Activated CD8-positive, alpha-beta T cell treated with anti-CD3 and anti-CD28 coated beads for 36 hours (primary cell): Measurements from ENCODE around the gene TP53RK. TPM values are rescaled to one million over a fixed set of nuclear protein-coding genes. Genes with fewer than 3 reads are reported as not detected.

ENCODE experiments used
- ATAC-seq: fragments of 200-7000 bp; cut with Tn5 transposase; one replicate; pipeline ENCODE4 v1.10.0; 2021; ENCODE audit warnings: mild to moderate bottlenecking, moderate library complexity
- CTCF ChIA-PET: fragments of 350-600 bp; sonication (Branson Sonifier 250); formaldehyde crosslinking; loops from one replicate; lab custom pipeline; 2021; ENCODE audit warnings: antibody characterized with exemption; lab: Charles Lee
- POLR2A ChIA-PET: fragments of 350-600 bp; sonication (Branson Sonifier 250); formaldehyde crosslinking; loops from one replicate; lab custom pipeline; 2021; ENCODE audit warnings: antibody characterized with exemption; lab: Charles Lee
- DNase-seq: peaks from one replicate; pipeline ENCODE4 v3.0.0-alpha.2; 2020
- H3K27ac Mint-ChIP-seq: one replicate; pipeline ENCODE4 v1.8.0; 2021; ENCODE audit warnings: mild to moderate bottlenecking, mixed read lengths
- H3K27me3 Mint-ChIP-seq: one replicate; pipeline ENCODE4 v1.8.0; 2021; ENCODE audit warnings: mixed read lengths
- H3K36me3 Mint-ChIP-seq: one replicate; pipeline ENCODE4 v1.8.0; 2021; ENCODE audit warnings: low read depth, mixed read lengths
- H3K4me1 Mint-ChIP-seq: one replicate; pipeline ENCODE4 v1.8.0; 2021; ENCODE audit warnings: low read depth, mixed read lengths
- H3K4me3 Mint-ChIP-seq: one replicate; pipeline ENCODE4 v1.8.0; 2021; ENCODE audit warnings: mild to moderate bottlenecking, moderate library complexity, mixed read lengths
- H3K9me3 Mint-ChIP-seq: one replicate; pipeline ENCODE4 v1.8.0; 2021; ENCODE audit warnings: mixed read lengths
- CTCF ChIP-seq: fragments of 200-600 bp; IDR thresholded peaks from one replicate; pipeline ENCODE4 v1.8.0; 2022; ENCODE audit warnings: antibody characterized with exemption, mild to moderate bottlenecking
- intact Hi-C: fragments of 100-400 bp; cut with micrococcal nuclease; formaldehyde crosslinking; loops from one replicate; pipeline ENCODE4 v1.10.0; 2022
- total RNA-seq, 2 experiments: library from RNA; stranded (reverse); gene quantifications; one replicate each; pipeline ENCODE4 v1.2.3, GENCODE V29; 2021

The TP53RK gene
- total RNA-seq, 2 experiments from 2014 or later, result 12.2 to 13.6 TPM

GRCh38 chr20:46646659-46647380, 42.4 kb downstream of the TP53RK start:
- ATAC-seq (no peak), DNase-seq (no peak)
- intact Hi-C loops, result no loop called here
- no peaks in the 10 kb centered on the region for H3K36me3 Mint-ChIP-seq
- POLR2A ChIA-PET, result interaction anchor here (1.0 kb wide), 1 partner anchor 26 kb away, joined by 4 read pairs; no protein-coding TSS in a partner anchor
- CTCF ChIA-PET, result no interaction called here
- peaks cover 28% of the 10 kb centered on the region for H3K27me3 Mint-ChIP-seq
- H3K4me1 Mint-ChIP-seq, result no peaks in the 10 kb centered on the region
- no peaks in the 10 kb centered on the region for H3K9me3 Mint-ChIP-seq
- no peak overlapping the region for H3K27ac Mint-ChIP-seq
- no peak overlapping the region for H3K4me3 Mint-ChIP-seq
- TF ChIP-seq CTCF, result no peak

DNA sequence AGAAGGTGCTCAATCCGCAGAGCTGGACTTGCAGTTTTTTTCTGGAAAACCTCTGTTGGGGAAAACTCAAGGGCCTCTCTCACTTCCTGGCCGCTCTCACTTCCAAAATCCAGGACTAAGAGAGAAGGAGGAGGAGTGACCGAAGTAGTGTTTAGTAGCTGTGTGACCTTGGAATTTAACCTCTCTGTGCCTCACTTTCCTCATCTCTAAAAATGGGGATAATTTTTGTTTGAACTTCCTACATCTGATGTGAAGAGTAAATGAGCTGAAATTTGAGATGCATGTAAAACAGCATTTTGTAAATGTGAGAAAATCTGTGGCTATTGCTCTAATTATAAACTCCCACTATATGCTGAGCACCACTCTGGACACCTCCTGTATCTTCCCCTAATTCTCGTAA, 43.1 kb downstream of the TP53RK start:
- TF ChIP-seq CTCF, result no peak
- Mint-ChIP-seq H3K27ac (no peak overlapping the region), H3K27me3 (peaks cover 24% of the 10 kb centered on the region), H3K9me3 (no peaks in the 10 kb centered on the region), H3K4me1 (no peaks in the 10 kb centered on the region), H3K36me3 (no peaks in the 10 kb centered on the region), H3K4me3 (no peak overlapping the region)
- CTCF ChIA-PET, result no interaction called here
- POLR2A ChIA-PET, result interaction anchor here (1.1 kb wide), 1 partner anchor 44 kb away, joined by 3 read pairs; the partner anchor contains the start of gene TP53RK
- ATAC-seq (no peak), DNase-seq (no peak)
- intact Hi-C loops, result no loop called here

- Mint-ChIP-seq H3K27me3 (peaks cover 12% of the 10 kb centered on the region), H3K4me3 (no peak overlapping the region), H3K9me3 (no peaks in the 10 kb centered on the region), H3K36me3 (no peaks in the 10 kb centered on the region), H3K4me1 (no peaks in the 10 kb centered on the region), H3K27ac (no peak overlapping the region)
- DNase-seq (no peak), ATAC-seq (no peak)
- ChIA-PET CTCF (no interaction called here), POLR2A (interaction anchor here (0.5 kb wide), 1 partner anchor 24 kb away, joined by 3 read pairs; no protein-coding TSS in a partner anchor)
- no peak for TF ChIP-seq CTCF
- intact Hi-C loops, result no loop called here
Measured at GRCh38 chr20:46644733-46645132, 44.5 kb downstream of the TP53RK start.

- H3K36me3 Mint-ChIP-seq, result no peaks in the 10 kb centered on the region
- ChIA-PET POLR2A (interaction anchor here (0.5 kb wide), 1 partner anchor 23 kb away, joined by 3 read pairs; no protein-coding TSS in a partner anchor), CTCF (no interaction called here)
- H3K4me1 Mint-ChIP-seq, result no peaks in the 10 kb centered on the region
- no peak for DNase-seq
- TF ChIP-seq CTCF, result no peak
- H3K9me3 Mint-ChIP-seq, result no peaks in the 10 kb centered on the region
- H3K4me3 Mint-ChIP-seq, result no peak overlapping the region
- ATAC-seq, result no peak
- intact Hi-C loops, result no loop called here
- no peak overlapping the region for H3K27ac Mint-ChIP-seq
- H3K27me3 Mint-ChIP-seq, result peaks cover 7% of the 10 kb centered on the region
Measured at GRCh38 chr20:46644160-46644559, 45.1 kb downstream of the TP53RK start.

DNA sequence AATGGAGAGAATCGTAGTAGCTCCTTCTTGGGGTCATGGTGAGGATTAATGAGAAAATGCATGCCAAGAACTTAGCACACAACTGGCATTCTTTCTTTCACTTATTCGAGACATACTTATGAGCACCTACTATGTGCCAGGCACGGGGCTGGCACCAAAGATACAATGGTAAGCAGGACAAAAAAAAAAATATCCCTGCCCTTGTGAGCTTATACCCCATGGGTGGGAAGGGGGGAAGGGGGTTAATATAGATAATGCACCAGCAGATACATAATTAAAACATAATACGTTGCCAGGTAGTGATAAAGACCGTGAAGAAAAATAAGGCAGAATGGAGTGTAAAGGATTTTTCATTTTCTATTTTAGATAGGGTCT, 46.3 kb downstream of the TP53RK start:
- ATAC-seq, result no peak
- no peaks in the 10 kb centered on the region for H3K9me3 Mint-ChIP-seq

More for the DNA sequence above, 46.3 kb downstream of the TP53RK start:
- Mint-ChIP-seq H3K27me3 (peaks cover 4% of the 10 kb centered on the region), H3K27ac (no peak overlapping the region), H3K36me3 (no peaks in the 10 kb centered on the region), H3K4me3 (no peak overlapping the region), H3K4me1 (no peaks in the 10 kb centered on the region)
- POLR2A ChIA-PET, result no interaction called here
- no peak for DNase-seq
- intact Hi-C loops, result no loop called here
- CTCF ChIA-PET, result no interaction called here
- TF ChIP-seq CTCF, result no peak
